ENCODE data around the gene FAM151B.

GRCh38 chr5:80541392-80541791 lies 53.5 kb downstream of the FAM151B start:
- TF ChIP-seq CTCF (IDR thresholded peaks at IDR 0.05) (no peak), POLR2A (IDR thresholded peaks at IDR 0.05) (no peak)

All from body of pancreas (tissue), 4 donors.